ENCODE results near the gene LYRM4. TPM values are rescaled to one million over a fixed set of nuclear protein-coding genes. Genes with fewer than 3 reads are reported as not detected.

LYRM4 gene
- total and polyA plus RNA-seq, 7 donors = 11.3 to 21.1 (median 16.1) TPM

DNA sequence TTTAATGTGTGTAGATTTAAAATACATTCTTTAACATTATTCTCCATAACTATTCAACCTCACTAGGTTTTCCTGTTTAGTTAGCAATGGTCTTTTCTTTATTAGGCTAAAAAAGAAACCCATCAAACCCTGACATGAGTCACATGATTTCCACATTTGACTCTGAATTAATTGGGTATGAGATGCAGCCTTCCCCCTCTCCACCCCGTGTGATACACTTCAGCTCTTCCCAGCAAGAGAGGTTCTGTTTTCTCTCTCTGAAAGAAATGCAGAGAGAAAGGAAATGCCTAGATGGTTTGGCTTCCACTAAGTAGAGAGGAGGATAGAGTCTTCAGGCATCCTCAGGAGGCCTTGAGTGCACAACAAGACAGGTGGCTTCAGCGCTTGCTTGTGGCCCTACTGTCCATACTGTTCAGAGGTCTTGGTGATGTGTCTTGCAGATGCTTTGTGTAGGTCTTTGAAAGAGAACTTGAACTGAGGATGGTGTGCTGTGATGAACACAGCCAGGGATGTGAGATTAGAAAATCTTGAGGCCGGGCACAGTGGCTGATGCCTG lies 17.9 kb upstream of the LYRM4 start:
- TF ChIP-seq, protein P1, sequence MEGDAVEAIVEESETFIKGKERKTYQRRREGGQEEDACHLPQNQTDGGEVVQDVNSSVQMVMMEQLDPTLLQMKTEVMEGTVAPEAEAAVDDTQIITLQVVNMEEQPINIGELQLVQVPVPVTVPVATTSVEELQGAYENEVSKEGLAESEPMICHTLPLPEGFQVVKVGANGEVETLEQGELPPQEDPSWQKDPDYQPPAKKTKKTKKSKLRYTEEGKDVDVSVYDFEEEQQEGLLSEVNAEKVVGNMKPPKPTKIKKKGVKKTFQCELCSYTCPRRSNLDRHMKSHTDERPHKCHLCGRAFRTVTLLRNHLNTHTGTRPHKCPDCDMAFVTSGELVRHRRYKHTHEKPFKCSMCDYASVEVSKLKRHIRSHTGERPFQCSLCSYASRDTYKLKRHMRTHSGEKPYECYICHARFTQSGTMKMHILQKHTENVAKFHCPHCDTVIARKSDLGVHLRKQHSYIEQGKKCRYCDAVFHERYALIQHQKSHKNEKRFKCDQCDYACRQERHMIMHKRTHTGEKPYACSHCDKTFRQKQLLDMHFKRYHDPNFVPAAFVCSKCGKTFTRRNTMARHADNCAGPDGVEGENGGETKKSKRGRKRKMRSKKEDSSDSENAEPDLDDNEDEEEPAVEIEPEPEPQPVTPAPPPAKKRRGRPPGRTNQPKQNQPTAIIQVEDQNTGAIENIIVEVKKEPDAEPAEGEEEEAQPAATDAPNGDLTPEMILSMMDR (IDR thresholded peaks at IDR 0.05) = no peak
- DNase-seq (no peak), ATAC-seq (no peak)
- H3K9me3 ChIP-seq = no peaks in the 10 kb centered on the region
- H3K36me3 ChIP-seq (ENCODE audit: insufficient read depth in 1 of 2, low read depth in 1 of 2) = no peaks in the 10 kb centered on the region
- 89 to 93% (median 90%) methylated on average over 3 of the region's 3 CpGs for WGBS, 3 donors
- no peaks in the 10 kb centered on the region for H3K4me1 ChIP-seq
- H3K27me3 ChIP-seq (ENCODE audit: insufficient read depth in 3 of 3, low read length in 2 of 3) = no peaks in the 10 kb centered on the region
- H3K4me3 ChIP-seq = no peak overlapping the region
- no peak overlapping the region for H3K27ac ChIP-seq
- intact Hi-C loops (cut with DNase I) = no loop called here

DNA sequence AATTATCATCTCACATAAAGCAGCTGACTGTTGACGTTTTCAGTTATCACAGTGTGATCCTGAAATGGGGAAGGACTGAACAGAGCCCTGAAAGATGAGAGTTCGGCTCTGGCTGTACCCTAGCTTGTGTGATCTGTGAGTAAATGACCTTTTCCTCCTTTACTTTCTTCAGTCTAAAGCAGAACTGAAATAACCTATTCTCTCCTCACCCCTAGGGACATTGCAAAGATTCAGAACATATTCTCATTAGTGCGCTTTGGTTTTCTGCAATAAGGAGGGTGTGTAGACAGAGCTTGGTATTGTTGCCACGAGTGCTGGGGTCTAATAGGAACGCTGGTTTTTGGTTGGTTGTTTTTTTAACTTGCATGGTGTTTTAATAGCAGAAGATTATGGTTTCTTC lies 17.3 kb upstream of the LYRM4 start:
- H3K4me3 ChIP-seq = no peak overlapping the region
- no peak overlapping the region for H3K27ac ChIP-seq
- intact Hi-C loops (cut with DNase I) = no loop called here
- DNase-seq = no peak
- ATAC-seq = no peak
- H3K27me3 ChIP-seq (ENCODE audit: insufficient read depth in 3 of 3, low read length in 2 of 3) = no peaks in the 10 kb centered on the region
- WGBS, 3 donors = 89 to 93% (median 89%) methylated on average over 5 of the region's 5 CpGs
- no peaks in the 10 kb centered on the region for H3K9me3 ChIP-seq
- no peaks in the 10 kb centered on the region for H3K4me1 ChIP-seq
- no peaks in the 10 kb centered on the region for H3K36me3 ChIP-seq (ENCODE audit: insufficient read depth in 1 of 2, low read depth in 1 of 2)
- TF ChIP-seq, protein P1 (IDR thresholded peaks at IDR 0.05) = no peak

DNA sequence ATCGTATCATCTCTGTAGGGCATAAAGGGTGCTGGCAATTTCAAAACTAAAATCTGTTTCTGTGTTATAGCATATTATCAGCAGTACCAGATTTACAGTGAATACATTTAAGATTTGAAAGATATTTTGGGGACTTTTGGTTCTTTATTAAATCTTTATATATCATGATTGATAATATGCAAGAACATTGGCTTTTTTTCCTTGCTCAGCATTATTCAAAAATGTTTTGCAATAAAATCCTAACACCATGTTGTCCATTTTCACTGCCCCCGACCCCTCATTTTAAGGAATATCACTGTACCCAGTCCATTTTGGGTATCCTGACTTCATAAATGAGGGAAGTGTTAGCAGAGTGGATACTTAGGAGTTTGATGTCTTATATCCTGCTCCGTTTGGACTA lies 16.8 kb upstream of the LYRM4 start:
- WGBS, 3 donors = 91 to 97% (median 92%) methylated on average over 3 of the region's 3 CpGs
- no peak for ATAC-seq

DNA sequence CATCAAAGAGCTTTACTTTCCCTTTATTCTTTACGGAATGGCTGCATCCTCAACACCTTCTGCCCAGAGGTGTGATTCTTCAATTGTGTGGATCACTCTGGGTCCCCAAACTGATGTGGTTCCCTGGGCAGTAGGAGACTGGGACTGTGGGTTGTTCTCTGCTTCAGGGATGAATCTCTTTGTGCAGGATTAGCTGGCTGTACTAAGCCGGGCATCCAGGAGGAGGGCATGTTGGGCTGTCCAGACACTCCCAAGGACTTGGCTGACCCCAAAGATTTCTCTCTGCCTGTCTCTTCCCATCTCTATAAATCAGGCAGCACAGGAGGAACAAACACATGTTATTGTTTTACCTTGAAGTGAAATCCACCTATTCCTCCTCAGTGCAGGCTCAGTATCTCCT lies 15.8 kb upstream of the LYRM4 start:
- ATAC-seq (no peak), DNase-seq (no peak)
- Histone ChIP-seq H3K27me3 (ENCODE audit: insufficient read depth in 3 of 3, low read length in 2 of 3) (no peaks in the 10 kb centered on the region), H3K4me1 (no peaks in the 10 kb centered on the region), H3K27ac (no peak overlapping the region), H3K9me3 (no peaks in the 10 kb centered on the region), H3K4me3 (no peak overlapping the region), H3K36me3 (ENCODE audit: insufficient read depth in 1 of 2, low read depth in 1 of 2) (no peaks in the 10 kb centered on the region)
- TF ChIP-seq, protein P1 (IDR thresholded peaks at IDR 0.05) = no peak
- intact Hi-C loops (cut with DNase I) = no loop called here
- WGBS, 3 donors = 65 to 78% (median 68%) methylated on average over 2 of the region's 2 CpGs

More for the DNA sequence above, 16.8 kb upstream of the LYRM4 start:
- H3K9me3 ChIP-seq = no peaks in the 10 kb centered on the region
- intact Hi-C loops (cut with DNase I) = no loop called here
- no peak for DNase-seq
- TF ChIP-seq, protein P1 (IDR thresholded peaks at IDR 0.05) = no peak
- no peaks in the 10 kb centered on the region for H3K36me3 ChIP-seq (ENCODE audit: insufficient read depth in 1 of 2, low read depth in 1 of 2)
- no peaks in the 10 kb centered on the region for H3K27me3 ChIP-seq (ENCODE audit: insufficient read depth in 3 of 3, low read length in 2 of 3)
- no peak overlapping the region for H3K4me3 ChIP-seq
- H3K4me1 ChIP-seq = no peaks in the 10 kb centered on the region
- H3K27ac ChIP-seq = no peak overlapping the region

DNA sequence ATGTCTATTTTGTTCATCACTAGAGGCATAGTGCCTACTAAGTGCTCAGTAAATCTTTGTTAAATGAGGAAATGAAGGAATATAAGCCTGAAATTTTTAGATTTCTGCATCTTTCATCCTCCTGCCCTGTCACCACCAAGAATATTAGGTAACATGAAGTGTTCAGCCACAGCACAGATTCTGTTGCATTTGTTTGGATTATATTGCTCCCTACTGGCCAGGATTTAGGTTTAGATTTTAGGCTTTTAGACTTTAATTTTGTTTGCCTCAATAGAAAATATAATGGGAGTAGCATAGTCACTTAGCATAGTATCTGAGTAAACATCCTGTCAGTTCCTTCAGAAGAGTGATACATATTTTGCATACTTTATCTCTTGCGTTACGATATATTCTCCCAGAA lies 14.7 kb upstream of the LYRM4 start:
- intact Hi-C loops (cut with DNase I) = no loop called here
- WGBS, 3 donors = 94 to 96% (median 95%) methylated on average over 2 of the region's 2 CpGs

More for the DNA sequence above, 14.7 kb upstream of the LYRM4 start:
- Histone ChIP-seq H3K4me3 (no peak overlapping the region), H3K4me1 (no peaks in the 10 kb centered on the region), H3K27me3 (ENCODE audit: insufficient read depth in 3 of 3, low read length in 2 of 3) (no peaks in the 10 kb centered on the region), H3K36me3 (ENCODE audit: insufficient read depth in 1 of 2, low read depth in 1 of 2) (no peaks in the 10 kb centered on the region), H3K9me3 (no peaks in the 10 kb centered on the region), H3K27ac (no peak overlapping the region)
- no peak for DNase-seq
- TF ChIP-seq, protein P1 (IDR thresholded peaks at IDR 0.05) = no peak
- no peak for ATAC-seq
